GM23338 (cell line): Measurements from ENCODE around the gene IRF3. TPM values are rescaled to one million over a fixed set of nuclear protein-coding genes. Genes with fewer than 3 reads are reported as not detected.

Experiments used
- ATAC-seq: fragments of 200-7000 bp; cut with Tn5 transposase; 3 replicates; pipeline ENCODE4 v1.9.1; 2020
- DNase-seq: peaks from one replicate; pipeline ENCODE4 v3.0.0-alpha.2; 2015; ENCODE audit warnings: low spot score
- H2AFZ ChIP-seq: fragments of 200-600 bp; sonication (generic); 2 replicates; pipeline ENCODE4 v1.8.0; 2016; ENCODE audit warnings: antibody characterized with exemption, mild to moderate bottlenecking, moderate library complexity
- H3F3A ChIP-seq: fragments of 200-600 bp; sonication (generic); replicated peaks from 2 replicates; pipeline ENCODE4 v1.8.0; 2017; ENCODE audit warnings: antibody characterized with exemption, mixed run types, low read depth
- H3K27ac ChIP-seq: fragments of 200-600 bp; sonication (generic); 2 replicates; pipeline ENCODE4 v1.6.1; 2016; ENCODE audit warnings: low read depth
- H3K27me3 ChIP-seq: fragments of 200-600 bp; sonication (generic); 2 replicates; pipeline ENCODE4 v1.8.0; 2016; ENCODE audit warnings: mild to moderate bottlenecking, mixed run types, moderate library complexity; ENCODE audit not compliant: insufficient read depth
- H3K36me3 ChIP-seq: fragments of 200-600 bp; sonication (generic); 2 replicates; pipeline ENCODE4 v1.8.0; 2016; ENCODE audit warnings: mild to moderate bottlenecking; ENCODE audit not compliant: insufficient read depth
- H3K4me1 ChIP-seq: fragments of 200-600 bp; sonication (generic); 2 replicates; pipeline ENCODE4 v1.8.0; 2016; ENCODE audit warnings: mild to moderate bottlenecking, moderate library complexity; ENCODE audit not compliant: insufficient read depth
- H3K4me2 ChIP-seq: fragments of 200-600 bp; sonication (generic); 2 replicates; pipeline ENCODE4 v1.7.1; 2017; ENCODE audit warnings: mixed run types
- H3K4me3 ChIP-seq: fragments of 200-600 bp; sonication (generic); 2 replicates; pipeline ENCODE4 v1.6.1; 2016; ENCODE audit warnings: mixed run types
- H3K79me2 ChIP-seq: fragments of 200-600 bp; sonication (generic); replicated peaks from 2 replicates; pipeline ENCODE4 v1.8.0; 2017; ENCODE audit warnings: mild to moderate bottlenecking; ENCODE audit not compliant: insufficient read depth
- H3K9me2 ChIP-seq: fragments of 200-600 bp; sonication (generic); 2 replicates; pipeline ENCODE4 v1.8.0; 2017; ENCODE audit not compliant: insufficient read depth
- H4K20me1 ChIP-seq: fragments of 200-600 bp; sonication (generic); replicated peaks from 2 replicates; pipeline ENCODE4 v1.8.0; 2017; ENCODE audit warnings: mild to moderate bottlenecking; ENCODE audit not compliant: insufficient read depth
- H3K27ac Mint-ChIP-seq: 2 replicates; pipeline ENCODE4 v1.8.0; 2020; ENCODE audit warnings: inconsistent platforms, mild to moderate bottlenecking, moderate library complexity, mixed read lengths
- H3K27me3 Mint-ChIP-seq: 3 replicates; pipeline ENCODE4 v1.8.0; 2022; ENCODE audit warnings: low read depth, mild to moderate bottlenecking, moderate library complexity, mixed read lengths, inconsistent platforms; ENCODE audit not compliant: insufficient read depth, poor library complexity
- H3K36me3 Mint-ChIP-seq: 3 replicates; pipeline ENCODE4 v1.8.0; 2021; ENCODE audit warnings: low read depth, mild to moderate bottlenecking, inconsistent platforms, moderate library complexity, mixed read lengths
- H3K4me1 Mint-ChIP-seq: 3 replicates; pipeline ENCODE4 v1.8.0; 2020; ENCODE audit warnings: mild to moderate bottlenecking, inconsistent platforms, mixed read lengths
- H3K4me3 Mint-ChIP-seq: 3 replicates; pipeline ENCODE4 v1.8.0; 2021; ENCODE audit warnings: moderate library complexity, mild to moderate bottlenecking, inconsistent platforms, mixed read lengths
- H3K9me3 Mint-ChIP-seq: 3 replicates; pipeline ENCODE4 v1.8.0; 2020; ENCODE audit warnings: moderate library complexity, mild to moderate bottlenecking, inconsistent platforms, mixed read lengths
- CTCF ChIP-seq, 2 experiments: fragments of 200-600 bp in 1 of 2; sonication (generic) in 1 of 2; conservative IDR thresholded peaks; 2 replicates each; pipeline versions ENCODE4 v1.5.1 to v1.6.1; 2016 to 2017; ENCODE audit warnings: antibody characterized with exemption in 2 of 2, low read depth in 2 of 2, mild to moderate bottlenecking in 2 of 2, moderate library complexity in 1 of 2
- ETS1 ChIP-seq: IDR thresholded peaks from 2 replicates; pipeline ENCODE4 v1.6.1; 2016; ENCODE audit warnings: antibody characterized with exemption
- EZH2 ChIP-seq: fragments of 200-600 bp; sonication (generic); IDR thresholded peaks from one replicate; pipeline ENCODE4 v1.8.0; 2017; ENCODE audit warnings: antibody characterized with exemption, mild to moderate bottlenecking, low read depth; ENCODE audit not compliant: unreplicated experiment
- JUNB ChIP-seq: IDR thresholded peaks from one replicate; pipeline ENCODE4 v1.6.1; 2016; ENCODE audit warnings: antibody characterized with exemption; ENCODE audit not compliant: unreplicated experiment
- NANOG ChIP-seq: IDR thresholded peaks from 2 replicates; pipeline ENCODE4 v1.6.1; 2016; ENCODE audit warnings: antibody characterized with exemption, borderline replicate concordance
- POLR2AphosphoS5 ChIP-seq: IDR thresholded peaks from 2 replicates; pipeline ENCODE4 v1.6.1; 2016; ENCODE audit warnings: antibody characterized with exemption, low read depth
- STAT1 ChIP-seq: IDR thresholded peaks from one replicate; pipeline ENCODE4 v1.6.1; 2016; ENCODE audit warnings: antibody characterized with exemption; ENCODE audit not compliant: unreplicated experiment
- ZNF331 ChIP-seq: fragments of 250-450 bp; sonication (Bioruptor Pico); IDR thresholded peaks from 2 replicates; pipeline ENCODE4 v1.5.0; 2020; ENCODE audit warnings: low read depth, mild to moderate bottlenecking, moderate library complexity
- polyA plus RNA-seq: library from polyadenylated mRNA; unstranded; fragments of >200 nt; fragmentation: Nextera tagmentation; extraction: Ambion mirVana; gene quantifications from 2 replicates; pipeline ENCODE4 v1.2.1, GENCODE V29; 2016
- total RNA-seq: library from RNA; depleted of rRNA; stranded (reverse); fragments of >200 nt; shearing (Covaris generic); gene quantifications from 2 replicates; pipeline ENCODE4 v1.2.3, GENCODE V29; 2014
- TF ChIP-seq, protein P1 (sequence below): fragments of 250-450 bp; sonication (Bioruptor Pico); IDR thresholded peaks from 2 replicates; pipeline ENCODE4 v1.5.0; 2020; ENCODE audit warnings: mild to moderate bottlenecking, moderate library complexity

IRF3 gene
- total and polyA plus RNA-seq, 2 experiments from 2014 or later = 57.4 to 164 TPM

GRCh38 chr19:49667473-49667872, 1.8 kb upstream of the IRF3 start:
- Mint-ChIP-seq H3K4me1 (peaks cover 24% of the 10 kb centered on the region), H3K27ac (no peak overlapping the region), H3K36me3 (peaks cover 43% of the 10 kb centered on the region), H3K9me3 (no peaks in the 10 kb centered on the region; the same call in 1 of the 3 replicates), H3K4me3 (peak overlapping the region; percentile 98), H3K27me3 (peaks cover 19% of the 10 kb centered on the region)
- DNase-seq = no peak
- no peak for ATAC-seq
- H3K36me3 ChIP-seq = peaks cover 18% of the 10 kb centered on the region
- no peak overlapping the region for H3K27ac ChIP-seq
- H3F3A ChIP-seq = peaks cover 43% of the 10 kb centered on the region
- H3K4me3 ChIP-seq = no peak overlapping the region
- H3K9me2 ChIP-seq = no peaks in the 10 kb centered on the region
- H3K4me1 ChIP-seq = peaks cover 15% of the 10 kb centered on the region
- peaks cover 21% of the 10 kb centered on the region for H4K20me1 ChIP-seq
- H2AFZ ChIP-seq = no peak overlapping the region
- H3K4me2 ChIP-seq = no peak overlapping the region
- H3K27me3 ChIP-seq = no peaks in the 10 kb centered on the region
- peaks cover 36% of the 10 kb centered on the region for H3K79me2 ChIP-seq
- TF ChIP-seq ETS1 = no peak
- TF ChIP-seq POLR2AphosphoS5 = no peak
- no peak for TF ChIP-seq CTCF (conservative IDR thresholded peaks at IDR 0.05; ENCODE audit: low read depth in 2 of 2)
- no peak for TF ChIP-seq JUNB
- TF ChIP-seq EZH2 = no peak
- TF ChIP-seq STAT1 = no peak
- TF ChIP-seq NANOG = no peak
- no peak for TF ChIP-seq ZNF331

GRCh38 chr19:49666120-49666444, 425 bp upstream of the IRF3 start:
- peak overlapping the region; percentile 98 for H3K4me3 Mint-ChIP-seq
- H3K27me3 Mint-ChIP-seq = peaks cover 19% of the 10 kb centered on the region
- peaks cover 17% of the 10 kb centered on the region for H3K4me1 Mint-ChIP-seq
- Histone ChIP-seq H3K27me3 (no peaks in the 10 kb centered on the region), H3K4me3 (peak overlapping the region; percentile 70), H3K4me2 (peak overlapping the region; percentile 91), H4K20me1 (peaks cover 27% of the 10 kb centered on the region), H3K9me2 (no peaks in the 10 kb centered on the region), H3K4me1 (peaks cover 9% of the 10 kb centered on the region), H2AFZ (no peak overlapping the region), H3K27ac (no peak overlapping the region), H3F3A (peaks cover 35% of the 10 kb centered on the region), H3K79me2 (peaks cover 36% of the 10 kb centered on the region), H3K36me3 (peaks cover 26% of the 10 kb centered on the region)
- peaks cover 48% of the 10 kb centered on the region for H3K36me3 Mint-ChIP-seq
- peak overlapping the region; percentile 95 for H3K27ac Mint-ChIP-seq
- DNase-seq (peak; percentile 88), ATAC-seq (peak; percentile 34)
- H3K9me3 Mint-ChIP-seq = no peaks in the 10 kb centered on the region; the same call in 2 of the 3 replicates
- TF ChIP-seq POLR2AphosphoS5 (no peak), ETS1 (peak; percentile 48; the same call in 1 of the 2 replicates)
- TF ChIP-seq, protein P1, sequence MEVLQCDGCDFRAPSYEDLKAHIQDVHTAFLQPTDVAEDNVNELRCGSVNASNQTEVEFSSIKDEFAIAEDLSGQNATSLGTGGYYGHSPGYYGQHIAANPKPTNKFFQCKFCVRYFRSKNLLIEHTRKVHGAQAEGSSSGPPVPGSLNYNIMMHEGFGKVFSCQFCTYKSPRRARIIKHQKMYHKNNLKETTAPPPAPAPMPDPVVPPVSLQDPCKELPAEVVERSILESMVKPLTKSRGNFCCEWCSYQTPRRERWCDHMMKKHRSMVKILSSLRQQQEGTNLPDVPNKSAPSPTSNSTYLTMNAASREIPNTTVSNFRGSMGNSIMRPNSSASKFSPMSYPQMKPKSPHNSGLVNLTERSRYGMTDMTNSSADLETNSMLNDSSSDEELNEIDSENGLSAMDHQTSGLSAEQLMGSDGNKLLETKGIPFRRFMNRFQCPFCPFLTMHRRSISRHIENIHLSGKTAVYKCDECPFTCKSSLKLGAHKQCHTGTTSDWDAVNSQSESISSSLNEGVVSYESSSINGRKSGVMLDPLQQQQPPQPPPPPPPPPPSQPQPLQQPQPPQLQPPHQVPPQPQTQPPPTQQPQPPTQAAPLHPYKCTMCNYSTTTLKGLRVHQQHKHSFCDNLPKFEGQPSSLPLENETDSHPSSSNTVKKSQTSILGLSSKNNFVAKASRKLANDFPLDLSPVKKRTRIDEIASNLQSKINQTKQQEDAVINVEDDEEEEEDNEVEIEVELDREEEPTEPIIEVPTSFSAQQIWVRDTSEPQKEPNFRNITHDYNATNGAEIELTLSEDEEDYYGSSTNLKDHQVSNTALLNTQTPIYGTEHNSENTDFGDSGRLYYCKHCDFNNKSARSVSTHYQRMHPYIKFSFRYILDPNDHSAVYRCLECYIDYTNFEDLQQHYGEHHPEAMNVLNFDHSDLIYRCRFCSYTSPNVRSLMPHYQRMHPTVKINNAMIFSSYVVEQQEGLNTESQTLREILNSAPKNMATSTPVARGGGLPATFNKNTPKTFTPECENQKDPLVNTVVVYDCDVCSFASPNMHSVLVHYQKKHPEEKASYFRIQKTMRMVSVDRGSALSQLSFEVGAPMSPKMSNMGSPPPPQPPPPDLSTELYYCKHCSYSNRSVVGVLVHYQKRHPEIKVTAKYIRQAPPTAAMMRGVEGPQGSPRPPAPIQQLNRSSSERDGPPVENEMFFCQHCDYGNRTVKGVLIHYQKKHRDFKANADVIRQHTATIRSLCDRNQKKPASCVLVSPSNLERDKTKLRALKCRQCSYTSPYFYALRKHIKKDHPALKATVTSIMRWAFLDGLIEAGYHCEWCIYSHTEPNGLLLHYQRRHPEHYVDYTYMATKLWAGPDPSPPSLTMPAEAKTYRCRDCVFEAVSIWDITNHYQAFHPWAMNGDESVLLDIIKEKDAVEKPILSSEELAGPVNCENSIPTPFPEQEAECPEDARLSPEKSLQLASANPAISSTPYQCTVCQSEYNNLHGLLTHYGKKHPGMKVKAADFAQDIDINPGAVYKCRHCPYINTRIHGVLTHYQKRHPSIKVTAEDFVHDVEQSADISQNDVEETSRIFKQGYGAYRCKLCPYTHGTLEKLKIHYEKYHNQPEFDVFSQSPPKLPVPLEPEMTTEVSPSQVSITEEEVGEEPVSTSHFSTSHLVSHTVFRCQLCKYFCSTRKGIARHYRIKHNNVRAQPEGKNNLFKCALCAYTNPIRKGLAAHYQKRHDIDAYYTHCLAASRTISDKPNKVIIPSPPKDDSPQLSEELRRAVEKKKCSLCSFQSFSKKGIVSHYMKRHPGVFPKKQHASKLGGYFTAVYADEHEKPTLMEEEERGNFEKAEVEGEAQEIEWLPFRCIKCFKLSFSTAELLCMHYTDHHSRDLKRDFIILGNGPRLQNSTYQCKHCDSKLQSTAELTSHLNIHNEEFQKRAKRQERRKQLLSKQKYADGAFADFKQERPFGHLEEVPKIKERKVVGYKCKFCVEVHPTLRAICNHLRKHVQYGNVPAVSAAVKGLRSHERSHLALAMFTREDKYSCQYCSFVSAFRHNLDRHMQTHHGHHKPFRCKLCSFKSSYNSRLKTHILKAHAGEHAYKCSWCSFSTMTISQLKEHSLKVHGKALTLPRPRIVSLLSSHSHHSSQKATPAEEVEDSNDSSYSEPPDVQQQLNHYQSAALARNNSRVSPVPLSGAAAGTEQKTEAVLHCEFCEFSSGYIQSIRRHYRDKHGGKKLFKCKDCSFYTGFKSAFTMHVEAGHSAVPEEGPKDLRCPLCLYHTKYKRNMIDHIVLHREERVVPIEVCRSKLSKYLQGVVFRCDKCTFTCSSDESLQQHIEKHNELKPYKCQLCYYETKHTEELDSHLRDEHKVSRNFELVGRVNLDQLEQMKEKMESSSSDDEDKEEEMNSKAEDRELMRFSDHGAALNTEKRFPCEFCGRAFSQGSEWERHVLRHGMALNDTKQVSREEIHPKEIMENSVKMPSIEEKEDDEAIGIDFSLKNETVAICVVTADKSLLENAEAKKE (CRISPR knock-in tag) = no peak
